HG03175 (cell line): ENCODE measurements around the gene HOXB8.

ENCODE experiments used
- ATAC-seq: cut with Tn5 transposase; IDR thresholded peaks from one replicate; pipeline ENCODE4 v1.9.1; 2021; ENCODE audit warnings: mild to moderate bottlenecking, moderate library complexity; ENCODE audit not compliant: unreplicated experiment

The HOXB8 gene

DNA sequence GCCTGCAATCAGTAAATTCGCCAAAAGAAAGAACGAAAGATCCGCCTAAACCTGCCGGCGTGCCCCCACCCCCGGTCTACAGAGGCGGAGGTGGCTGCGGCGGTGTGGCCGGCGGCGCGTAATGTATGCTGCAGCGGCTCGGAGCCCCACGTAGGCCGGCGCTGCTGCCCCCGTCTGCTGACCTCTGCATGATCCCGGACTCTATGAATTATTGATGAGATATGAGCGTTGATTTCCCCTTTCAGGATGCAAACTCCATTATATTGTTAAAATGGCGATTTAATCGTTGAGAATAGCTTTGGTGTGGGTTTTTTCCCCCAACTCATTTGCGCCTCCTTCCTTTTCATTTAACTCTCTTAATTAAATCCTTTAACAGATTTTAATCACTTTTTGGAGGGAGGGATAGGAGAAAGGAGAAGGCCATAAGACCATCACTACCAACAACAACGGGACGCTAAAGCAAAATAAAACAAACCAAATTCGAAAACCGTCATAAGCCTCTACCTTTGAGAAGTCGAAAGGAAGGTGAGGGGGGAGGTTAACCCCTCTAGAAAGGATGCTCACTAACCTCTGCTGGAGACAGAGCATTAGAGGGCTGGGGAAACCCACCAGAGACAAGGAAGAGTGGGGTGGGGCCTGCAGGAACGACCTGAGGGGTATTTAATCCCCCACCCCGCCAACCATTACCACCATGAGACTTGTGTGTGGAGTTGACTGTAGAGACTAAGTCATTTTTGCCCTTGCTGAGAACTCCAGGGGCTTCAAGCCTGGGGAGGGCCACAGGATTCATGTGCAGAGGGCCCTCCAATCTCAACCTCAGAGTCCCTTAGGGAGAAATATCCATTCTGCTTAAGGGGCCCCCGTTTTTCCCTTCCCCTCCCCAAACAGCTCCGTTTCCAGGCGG is 28.5 kb downstream of the HOXB8 start:
- no peak for ATAC-seq

DNA sequence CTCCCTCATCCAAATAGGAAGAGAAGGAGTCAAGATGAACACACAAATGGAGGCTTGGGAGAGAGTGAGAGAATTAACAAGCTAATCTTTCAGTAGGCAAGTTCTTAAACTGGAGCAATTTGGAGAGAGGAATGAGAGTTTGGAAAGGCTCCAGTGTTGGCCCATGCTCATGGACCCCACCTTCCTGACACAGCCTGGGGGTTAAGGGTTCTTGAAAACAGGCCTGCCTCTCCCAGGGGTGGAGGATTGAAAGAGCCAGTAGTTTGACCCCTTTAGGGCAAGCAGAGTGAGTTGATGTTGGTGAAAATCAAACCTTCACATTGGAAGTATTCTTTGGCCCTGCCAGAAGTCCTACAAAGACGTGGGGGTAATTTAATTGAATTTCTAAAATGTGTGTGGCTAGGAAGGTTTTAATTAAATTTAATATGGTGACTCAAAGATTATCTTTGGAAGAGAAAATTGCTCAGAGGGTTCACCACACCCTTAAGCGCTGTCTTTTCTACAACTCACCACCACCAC is 30.8 kb downstream of the HOXB8 start:
- ATAC-seq: no peak

DNA sequence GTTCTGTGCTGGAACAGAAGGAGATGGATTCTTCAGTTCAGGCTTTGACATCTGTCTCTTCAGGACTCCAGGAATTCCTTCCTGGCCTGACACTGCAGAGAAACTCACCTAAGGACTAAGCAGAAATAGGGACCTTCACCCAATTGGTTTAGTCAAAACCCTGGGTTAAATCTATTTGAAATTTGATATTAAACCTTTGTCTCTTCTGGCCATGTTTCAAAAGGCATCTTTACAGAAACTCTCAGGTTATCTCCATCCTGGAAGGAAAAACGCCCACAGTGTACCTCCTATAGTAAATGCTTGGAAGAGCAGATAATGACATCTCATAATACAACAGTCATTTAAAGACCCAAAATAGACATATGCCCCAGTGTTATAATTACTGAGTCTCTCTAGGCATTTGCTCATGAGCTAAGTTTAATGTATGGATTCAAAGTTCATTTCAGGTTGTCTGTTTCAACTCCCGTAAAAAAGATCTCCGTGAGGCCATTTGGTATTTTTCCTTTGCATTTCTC is 31.3 kb downstream of the HOXB8 start:
- no peak for ATAC-seq

DNA sequence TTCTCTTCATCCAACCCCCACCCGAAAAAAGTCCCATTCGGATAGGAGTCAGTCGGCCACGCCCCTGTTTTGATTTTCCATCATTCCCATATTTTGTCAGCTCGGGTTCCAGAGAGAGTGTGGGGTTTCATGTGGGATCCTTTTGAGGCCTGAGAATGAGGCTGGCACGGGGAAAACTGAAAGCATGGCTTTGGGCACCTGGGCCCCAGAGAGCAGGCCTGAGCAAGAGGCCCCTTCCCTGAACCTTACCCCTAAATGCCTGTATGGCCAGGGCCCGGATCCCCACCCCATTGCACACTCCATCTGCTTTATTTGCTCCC is 32.4 kb downstream of the HOXB8 start:
- no peak for ATAC-seq

DNA sequence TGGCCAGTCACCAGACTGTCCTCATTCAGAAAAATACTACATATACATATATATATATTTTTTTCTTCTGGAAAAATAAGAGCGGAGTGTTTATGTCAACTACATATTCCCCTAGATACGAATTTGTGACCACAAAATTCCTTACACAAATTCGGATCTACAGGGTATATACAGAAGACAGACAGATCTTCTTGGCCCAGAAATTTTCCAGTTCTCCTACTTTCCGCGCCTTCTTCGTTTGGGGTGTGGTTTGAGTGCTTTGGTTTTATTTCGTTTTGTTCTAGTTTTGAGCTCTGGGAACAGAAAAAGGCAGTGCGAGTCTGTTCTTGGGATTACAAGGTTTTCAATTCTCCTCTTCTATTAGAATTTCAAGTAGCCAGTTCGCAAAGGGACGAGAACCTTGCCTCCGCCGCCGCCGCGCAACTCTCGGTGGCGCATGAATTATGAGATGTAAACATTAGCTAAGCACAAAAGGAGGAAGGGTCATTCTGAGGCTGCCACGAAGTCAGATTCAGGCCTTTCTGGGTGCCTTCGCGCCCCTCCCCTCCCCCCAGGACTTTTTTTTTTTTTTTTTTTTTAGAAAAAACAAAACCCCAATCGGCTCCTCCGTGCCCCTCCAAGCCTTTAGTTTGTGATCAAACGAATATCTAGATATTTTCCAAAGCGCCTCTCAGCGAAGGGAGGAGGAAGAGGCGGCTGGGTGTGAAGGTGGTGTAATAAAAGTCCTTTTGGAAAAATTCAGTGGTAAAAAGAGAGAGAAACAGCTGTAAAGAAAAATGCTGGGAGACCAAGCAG is 35.1 kb downstream of the HOXB8 start:
- no peak for ATAC-seq

DNA sequence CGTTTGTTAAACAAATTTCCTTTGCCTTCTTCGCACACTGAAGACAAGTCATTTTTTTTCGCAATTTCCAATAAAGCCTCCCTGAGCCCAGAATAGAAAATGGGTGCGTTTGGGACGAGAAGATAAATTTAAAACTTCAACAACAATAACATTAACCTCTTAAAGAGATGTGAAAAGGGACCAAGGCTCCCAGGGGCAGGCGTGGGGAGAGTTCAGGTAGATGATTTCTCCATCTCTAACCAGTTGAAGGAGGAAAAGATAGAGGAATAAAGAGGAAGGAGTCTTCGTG is 35.7 kb downstream of the HOXB8 start:
- ATAC-seq: no peak

DNA sequence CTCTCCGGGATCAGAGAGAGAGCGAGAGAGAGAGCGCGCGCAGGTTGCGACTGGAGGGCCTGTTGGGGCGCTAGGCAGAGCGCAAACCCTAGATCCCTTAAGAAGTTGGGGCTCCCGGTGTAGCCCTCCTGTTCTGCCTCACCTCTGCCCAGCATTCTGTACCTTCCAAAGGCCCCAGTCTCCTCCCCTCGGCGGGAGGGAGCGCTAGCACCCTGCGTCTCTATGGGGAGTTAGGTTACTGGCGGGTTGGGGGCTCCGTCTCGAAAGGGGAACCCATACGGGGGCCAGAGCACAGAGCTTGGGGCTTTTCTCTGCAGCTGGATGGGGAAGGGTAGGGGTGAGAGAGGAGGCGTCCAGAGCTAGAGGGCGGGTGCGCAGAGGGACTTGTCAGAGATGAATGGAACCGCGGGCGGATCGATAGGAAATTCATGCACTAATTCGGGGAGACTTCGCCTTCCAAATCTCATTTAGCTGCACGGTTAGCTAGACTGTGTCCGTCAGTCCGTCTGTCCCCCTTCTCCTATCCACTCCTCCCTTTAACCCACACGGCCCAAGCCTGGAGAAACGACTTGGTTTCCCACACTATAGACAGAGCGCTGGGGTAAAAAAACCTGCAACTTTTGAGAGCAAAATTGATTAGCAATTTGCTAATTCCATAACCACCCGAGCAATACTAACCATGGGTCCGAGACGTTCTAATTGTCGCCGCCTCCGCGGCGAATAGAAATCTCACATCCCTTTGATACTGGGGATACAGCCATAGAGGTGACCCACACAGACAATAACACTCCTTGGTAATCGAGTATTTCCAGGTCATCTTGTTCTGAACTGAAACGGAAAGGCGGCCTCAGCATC is 36.2 kb downstream of the HOXB8 start:
- ATAC-seq: peak; percentile 21

DNA sequence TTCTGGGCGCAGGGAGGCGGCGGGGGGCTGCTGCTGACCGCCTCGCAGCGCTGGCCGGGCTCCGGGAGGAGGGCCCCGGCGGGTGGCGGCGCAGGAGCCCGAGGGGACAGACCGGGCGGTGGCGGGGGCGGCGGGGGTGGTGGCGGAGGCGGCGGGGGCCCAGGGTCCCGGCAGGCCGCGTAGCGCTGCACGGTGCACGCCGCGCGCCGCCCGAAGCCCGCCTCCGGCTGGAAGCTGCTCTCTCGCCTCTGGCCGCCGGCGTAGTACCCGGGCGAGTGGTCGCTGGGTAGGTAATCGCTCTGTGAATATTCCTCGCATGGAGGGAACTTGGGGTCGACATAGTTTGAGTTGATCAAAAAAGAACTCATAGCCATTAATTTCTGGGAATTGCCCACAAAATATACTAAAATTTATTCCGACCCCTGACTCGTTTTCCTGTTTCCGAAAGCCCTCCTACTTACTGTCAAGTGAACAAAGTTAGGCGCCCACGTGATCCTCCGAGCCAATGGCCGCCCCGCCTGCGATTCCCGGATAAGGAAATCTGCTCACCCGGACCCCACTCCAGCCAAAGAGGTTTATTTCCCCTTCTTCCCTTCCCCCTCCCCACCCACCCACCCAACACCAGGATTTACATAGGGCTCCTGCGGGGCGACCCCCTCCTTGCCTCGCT is 37.0 kb downstream of the HOXB8 start, which contains the start of gene HOXB4:
Gene HOXB4 (minus strand): TSS at position 405 of the 670 bp plus-strand sequence. CDS start 31 bp downstream, at position 374.
- peak; percentile 53 for ATAC-seq

DNA sequence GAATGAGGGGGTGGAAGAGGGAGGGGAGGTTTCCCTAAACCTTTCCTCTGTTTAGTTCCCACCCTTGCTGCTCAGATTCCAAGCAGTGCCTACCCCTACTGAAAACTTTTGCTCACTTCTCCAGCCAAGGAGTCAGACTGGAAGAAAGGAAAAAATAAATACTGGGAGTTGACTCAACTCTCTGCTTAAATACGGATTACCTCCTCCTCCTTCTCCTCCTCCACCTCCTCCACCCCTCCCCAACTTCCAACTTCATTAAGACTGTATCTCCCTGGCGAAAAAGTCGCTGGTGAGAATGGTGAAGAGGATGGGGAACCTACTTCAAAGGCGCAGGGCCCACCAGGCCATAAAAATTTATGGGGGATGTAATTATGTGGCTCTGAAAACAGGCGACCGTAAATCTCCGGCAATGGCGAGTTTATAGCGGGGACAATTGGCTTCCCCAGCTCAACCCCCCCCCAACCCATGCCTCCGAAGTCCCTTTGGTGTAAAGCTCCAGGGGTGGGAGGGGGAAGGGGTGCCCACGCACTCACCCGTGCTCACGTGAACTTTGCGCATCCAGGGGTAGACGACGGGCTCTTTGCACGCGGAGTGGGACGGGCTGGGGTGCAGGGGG is 37.7 kb downstream of the HOXB8 start:
- no peak for ATAC-seq

DNA sequence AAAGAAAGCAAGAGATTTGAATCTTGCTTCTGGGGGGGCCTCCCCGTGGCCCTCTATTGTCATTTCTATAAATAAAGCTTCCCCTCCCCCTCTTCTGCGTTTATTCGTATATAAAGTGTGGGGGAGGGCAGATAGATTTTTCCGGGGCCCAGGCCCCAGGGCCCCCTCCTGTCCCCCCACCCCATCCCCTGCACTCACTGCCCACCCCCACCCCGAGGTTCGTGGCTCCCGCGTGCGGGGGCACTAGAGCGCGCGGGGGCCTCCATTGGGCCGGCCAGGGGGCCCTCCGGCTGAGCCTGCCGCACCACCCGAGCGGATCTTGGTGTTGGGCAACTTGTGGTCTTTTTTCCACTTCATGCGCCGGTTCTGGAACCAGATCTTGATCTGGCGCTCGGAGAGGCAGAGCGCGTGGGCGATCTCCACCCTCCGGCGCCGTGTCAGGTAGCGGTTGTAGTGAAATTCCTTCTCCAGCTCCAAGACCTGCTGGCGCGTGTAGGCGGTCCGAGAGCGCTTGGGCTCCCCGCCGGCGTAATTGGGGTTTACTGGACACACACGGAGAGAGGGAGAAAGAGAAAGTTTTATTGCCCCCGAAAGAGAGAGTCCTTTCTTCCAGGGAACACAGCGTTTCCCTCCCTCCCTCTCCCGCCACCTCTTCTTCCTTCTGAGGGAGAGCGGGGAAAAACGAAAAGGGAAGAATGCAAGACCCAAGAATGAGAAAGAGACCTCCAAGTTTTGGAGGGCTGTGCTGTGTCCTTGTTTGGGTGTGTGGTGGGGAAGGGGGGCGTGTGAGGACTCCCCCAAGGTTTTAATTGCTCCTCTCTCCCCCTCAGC is 38.4 kb downstream of the HOXB8 start:
- ATAC-seq: no peak

DNA sequence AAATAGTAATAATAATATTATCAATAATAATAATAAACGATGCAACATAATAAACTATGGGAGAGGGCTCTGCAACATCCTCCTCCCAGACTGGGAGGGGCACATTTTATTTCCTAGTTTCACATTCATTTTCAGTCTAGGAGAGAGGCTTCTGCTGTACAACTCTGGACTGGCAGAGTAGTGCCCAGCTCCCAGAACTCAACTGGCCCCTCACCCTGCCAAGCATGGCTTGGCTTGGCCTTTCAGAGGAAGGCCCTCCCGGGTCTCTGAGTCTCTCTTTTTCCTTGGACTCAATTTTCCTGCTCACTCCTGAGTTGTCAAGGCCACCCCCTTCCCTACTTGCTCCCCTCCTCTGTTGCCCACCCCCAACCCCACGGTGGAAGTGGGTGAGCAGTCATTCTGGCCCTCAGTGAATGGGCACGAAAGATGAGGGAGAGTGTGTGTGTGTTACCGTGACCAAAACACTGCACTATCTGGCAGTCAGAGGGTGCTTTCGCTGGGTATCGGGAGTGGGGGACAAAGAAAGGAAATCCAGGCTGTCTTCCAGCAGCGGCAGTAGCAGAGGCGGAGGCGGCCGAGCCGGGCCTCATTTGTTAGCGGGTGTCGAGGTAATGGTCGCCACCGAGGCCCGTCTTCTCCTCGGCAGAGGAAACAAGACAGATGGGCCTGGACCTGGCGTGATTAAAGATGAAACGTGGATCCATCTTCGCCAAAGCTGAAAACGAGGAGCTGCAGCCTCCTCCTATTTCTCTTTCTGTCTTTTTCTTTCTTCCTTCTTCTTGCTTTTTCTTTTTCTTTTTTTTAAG is 39.2 kb downstream of the HOXB8 start:
- ATAC-seq: no peak

DNA sequence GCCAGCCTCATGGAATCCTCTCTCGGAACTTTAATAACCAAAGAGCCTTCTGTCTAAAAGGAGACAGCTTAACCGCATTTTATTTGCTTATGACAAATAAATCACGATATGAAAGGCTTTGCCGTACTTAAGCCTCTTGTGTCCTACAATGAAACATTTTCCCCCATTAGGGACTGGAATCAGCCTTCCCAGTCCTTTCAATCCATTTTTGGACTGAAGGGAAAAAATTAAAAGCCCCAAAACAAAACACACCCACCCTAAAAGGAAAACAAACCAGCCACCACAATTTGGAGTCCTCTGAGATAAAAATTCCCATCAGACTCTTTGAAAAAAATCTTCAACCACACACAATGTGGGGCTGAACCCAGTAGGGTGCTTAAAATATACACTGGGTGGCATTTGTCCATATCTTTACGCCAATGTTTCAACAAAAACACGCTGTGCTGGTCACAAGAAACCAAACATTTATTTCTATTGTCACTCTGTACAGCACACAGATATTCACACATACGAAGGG is 40.0 kb downstream of the HOXB8 start:
- ATAC-seq: no peak

DNA sequence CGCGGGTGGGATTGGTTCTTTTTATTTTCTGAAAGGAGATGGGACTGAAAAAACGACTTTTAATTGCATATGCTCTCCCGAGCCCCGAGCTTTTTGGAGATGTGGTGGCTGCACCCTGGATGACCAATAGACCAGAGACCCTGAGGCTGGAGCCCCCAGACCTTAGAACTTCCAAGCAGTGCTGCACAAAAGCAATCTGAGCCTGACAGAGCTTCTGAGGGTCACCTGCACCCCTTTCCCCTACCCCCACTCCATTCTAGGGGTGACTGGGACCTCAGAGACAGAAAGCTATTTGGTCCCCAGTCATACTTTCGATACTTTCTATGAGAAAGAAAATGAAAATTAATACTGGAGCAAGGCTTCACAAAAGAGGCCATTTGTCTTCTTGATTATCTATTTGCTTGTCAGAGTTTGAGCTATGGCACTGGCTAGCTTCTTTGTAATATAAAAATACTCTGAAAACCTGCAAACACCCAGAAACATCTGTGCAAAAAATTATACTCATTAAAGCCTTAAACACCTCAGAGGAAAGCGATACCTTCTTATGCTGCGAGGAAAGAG is 40.5 kb downstream of the HOXB8 start:
- ATAC-seq: no peak

DNA sequence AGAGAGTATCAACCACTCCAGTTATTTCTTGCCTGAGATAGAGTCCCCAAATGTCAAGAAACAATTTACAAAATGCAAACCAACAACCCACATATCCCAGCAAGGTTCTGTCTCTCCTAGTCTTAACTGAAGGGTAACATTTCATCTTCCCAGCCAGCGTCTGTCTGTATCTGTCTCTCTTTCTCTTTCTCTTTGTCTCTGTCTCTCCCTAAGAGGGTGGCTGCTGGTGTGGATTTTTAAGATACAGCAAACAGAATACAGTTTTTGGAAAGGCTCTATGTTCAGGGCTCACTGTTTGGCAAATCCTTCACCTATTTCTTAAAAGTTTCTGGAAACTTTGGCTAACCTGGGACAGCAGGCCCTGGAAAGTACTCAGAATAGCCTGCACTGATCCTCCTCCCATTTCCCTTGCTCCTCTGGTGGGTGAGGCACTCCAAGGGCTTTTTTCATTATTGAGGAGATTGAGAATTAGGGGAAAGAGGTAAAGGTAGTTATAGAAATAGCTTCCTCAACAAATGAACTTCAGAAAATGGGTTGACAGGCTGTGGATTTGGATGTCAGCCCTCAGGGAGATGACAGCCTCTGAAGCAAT is 43.2 kb downstream of the HOXB8 start:
- no peak for ATAC-seq

DNA sequence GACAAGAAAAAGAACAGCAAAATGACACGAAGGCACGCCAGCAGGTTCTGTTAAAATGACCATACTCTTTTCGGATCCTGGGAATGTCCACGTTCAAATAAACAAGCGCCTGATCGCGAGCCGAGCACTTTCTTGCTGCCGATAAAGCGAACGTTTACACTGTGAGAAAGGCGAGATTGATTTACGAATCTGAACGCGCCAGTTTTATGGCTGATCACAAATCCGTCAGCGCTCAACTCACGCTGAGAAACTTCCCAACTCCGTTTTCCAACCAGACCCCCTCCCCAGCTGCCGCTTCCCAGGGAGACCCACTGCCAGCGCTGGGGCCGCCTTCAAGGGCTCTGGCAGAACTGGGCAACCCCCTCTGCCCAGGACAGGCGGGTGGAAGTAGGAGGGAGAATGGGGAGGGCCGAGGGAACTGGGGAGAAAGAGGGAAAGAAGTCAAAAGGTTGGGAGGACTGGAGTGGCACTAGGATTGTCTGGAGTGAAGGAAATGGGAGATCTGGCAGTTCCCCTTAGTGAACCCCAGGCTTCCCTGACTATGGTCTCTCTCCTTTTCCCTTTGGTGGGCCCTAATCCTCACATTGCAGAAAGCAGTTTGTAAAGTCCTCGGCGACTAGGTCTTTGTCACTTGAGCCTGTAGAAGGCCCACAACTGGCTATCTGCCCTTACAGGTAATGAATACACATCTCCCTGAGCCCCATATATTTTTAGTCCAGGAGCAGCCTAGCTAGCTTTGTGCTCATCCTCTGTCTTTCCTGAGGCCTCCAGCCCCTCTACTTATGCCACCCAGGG is 43.9 kb downstream of the HOXB8 start:
- ATAC-seq: no peak

DNA sequence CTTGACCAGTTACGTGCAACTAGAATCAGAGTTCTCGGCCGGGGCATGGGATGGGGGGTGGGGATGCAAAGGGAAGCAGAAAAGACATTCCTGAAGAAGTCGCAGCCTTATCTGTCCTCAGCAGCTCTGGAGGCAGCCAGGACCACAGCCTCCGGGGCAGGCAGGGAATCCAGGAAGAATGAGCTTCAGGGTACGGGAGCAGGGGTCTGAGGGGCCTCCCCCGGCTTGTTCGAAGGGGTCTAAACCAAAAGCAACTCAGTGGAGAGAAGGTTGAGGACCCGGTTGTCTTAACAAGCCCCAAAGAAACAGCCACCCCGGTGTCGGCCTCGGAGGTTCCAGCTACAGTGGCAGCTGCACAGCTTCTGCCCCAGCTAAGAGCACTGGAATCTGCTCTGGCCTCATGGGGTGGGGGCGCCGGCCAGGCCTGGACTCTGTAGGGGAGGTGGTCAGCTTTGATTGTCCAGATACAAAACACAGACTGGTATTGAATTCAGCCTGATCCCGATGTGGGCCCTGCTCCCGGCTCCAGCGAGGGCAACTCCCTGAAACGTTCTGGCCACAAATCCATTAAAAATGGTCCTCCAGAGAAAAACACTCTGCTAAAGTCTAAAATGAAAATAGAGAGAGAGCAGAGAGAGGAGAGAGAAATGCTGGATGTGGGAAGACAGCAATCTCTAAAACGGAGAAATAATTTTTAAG is 44.6 kb downstream of the HOXB8 start:
- ATAC-seq: no peak
